ENCODE measurements around the gene ATP6V0A1.
"Not testable (repeated sequence)": the region's sequence is repeated elsewhere in the genome, so short reads cannot be mapped to it uniquely, and the experiment has no call there.

ATP6V0A1 gene

DNA sequence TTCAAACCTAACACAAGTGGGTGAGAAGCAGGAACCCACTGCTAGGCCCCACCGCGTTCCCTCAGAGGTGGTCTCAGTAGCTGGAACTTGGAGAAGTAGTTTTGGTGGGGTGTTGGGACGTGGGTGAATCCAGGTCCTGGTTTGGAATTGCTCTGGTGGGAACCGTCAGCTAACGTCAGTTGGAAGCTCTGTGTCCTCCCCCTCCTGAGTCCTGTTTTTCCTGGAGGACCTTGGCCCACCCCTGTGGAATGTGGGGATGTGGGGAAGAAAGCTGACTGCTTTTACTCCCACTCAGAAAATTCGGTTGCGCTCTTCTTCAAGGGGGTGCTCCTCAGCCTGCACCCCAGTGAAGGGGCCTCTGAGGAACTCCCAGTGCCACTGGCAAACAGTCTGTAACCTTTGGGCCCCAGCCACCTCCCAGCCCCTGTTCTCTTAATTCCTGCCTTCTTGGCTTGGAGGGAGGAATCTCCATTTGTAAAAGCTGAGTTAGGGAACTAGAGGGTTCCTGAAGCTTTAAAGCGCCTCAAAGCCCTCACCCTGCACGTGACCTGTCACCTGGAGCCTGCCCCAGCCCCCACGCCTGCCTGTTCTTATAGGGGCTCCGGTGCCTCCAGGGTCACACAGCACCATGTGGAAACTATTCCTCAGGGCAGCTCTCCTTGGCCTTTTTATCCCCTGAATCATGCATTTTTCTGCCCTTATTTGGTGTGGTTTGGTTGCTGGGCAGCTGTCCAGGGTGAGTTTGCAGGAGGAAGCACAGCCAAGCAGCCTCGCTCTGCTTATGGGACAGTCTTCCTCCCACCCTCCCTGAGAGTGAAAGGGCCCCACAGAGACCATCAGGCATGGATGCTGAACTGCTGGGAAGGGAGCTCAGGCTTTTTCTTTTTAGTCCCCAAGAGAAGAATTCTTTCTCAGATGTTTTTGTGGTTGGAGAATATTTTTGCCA is 61.1 kb downstream of the ATP6V0A1 start:
- DNase-seq (ENCODE audit: low spot score): peak; percentile 98

DNA sequence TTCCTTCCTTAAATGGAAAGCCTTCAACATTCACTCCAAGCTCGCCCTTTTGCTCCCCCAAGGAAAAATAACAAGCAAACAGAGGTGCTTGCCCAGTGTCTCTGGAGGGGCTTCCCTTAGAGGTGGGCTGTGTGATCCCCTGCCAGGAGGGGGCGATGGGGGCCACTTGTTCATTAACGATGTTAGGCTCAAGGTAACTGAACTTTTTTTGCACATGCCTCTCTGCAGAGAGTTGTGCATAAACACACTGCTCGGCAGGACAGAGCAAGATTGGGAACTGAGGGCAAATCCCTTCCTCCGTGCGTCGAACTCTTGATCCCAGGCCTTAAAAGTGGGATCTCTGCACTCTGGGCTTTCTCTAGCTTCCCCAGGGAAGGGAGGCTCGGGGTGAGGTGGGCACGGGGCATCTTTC is 61.9 kb downstream of the ATP6V0A1 start:
- DNase-seq (ENCODE audit: low spot score): no peak

DNA sequence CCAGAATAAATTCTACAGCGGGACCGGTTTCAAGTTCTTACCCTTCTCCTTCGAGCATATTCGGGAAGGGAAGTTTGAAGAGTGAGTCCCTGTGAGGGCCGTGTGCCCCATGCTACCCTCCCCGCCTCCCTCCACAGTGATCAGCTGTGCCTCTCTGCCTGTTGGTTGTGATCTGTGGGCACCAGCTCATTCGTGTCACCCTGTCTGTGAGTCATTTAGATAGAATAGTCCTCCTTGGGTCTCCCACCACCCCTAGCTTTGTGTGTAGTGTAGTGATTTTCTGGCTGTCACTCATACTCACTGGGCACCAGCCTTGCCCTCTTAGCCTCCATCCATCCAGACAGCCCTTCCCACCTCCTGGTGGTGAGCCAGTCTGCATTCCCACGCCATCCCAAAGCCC is 62.4 kb downstream of the ATP6V0A1 start:
- DNase-seq (ENCODE audit: low spot score): peak; percentile 39

DNA sequence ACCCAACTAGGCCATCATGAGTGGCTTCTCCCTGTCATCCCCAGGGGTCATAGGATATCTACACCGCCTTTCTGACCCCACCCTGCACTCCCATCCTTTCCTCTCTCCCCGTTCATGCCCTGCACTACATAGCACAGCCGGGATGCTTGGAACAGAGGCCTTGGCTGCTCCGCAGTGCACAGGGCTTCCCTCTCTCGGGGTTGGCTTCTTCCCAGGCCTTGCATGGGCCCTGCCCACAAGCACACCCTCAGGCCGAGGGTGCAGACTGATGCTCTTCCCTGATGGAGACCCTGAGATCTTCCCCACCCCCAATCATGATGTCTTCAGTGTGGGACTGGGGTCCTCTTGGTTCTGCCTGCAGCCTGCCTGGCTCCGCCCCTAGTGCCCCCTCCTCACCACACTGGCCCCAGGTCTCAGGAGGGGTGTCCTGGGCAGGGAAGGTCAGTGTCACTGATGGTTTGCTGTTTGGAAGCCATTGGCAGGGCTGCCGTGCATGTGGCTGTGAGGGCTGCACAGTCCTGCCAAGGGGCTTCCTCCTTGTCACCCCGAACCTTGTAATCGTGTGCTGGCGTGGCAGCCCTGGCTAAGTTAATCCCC is 63.1 kb downstream of the ATP6V0A1 start:
- DNase-seq (ENCODE audit: low spot score): no peak

DNA sequence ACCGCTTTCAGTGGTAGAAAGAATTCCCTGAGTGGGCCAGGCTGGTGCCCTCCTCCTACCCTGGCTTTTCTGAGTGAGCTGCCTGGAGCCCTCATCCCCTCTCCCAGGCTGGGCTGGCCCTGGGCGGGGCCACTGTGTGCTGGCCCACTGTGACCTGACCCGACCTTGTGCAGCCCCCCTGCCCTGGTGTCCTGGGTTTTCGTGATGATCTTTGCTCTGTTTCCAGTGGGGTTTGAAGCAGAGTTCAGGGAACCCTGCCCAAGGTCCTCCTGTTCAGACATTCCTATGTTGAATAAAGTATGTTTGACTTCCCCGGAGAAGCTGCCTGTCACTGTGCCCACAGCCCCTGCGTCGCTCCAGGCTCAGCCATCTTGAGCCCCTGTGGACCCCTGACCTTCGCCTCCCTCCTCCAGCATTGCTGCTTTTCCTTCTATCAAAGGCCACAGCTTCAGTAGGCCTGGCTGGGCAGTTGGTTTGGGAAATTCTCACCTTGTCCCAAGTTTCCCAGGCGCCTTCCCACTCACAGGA is 63.6 kb downstream of the ATP6V0A1 start:
- no peak for DNase-seq (ENCODE audit: low spot score)

DNA sequence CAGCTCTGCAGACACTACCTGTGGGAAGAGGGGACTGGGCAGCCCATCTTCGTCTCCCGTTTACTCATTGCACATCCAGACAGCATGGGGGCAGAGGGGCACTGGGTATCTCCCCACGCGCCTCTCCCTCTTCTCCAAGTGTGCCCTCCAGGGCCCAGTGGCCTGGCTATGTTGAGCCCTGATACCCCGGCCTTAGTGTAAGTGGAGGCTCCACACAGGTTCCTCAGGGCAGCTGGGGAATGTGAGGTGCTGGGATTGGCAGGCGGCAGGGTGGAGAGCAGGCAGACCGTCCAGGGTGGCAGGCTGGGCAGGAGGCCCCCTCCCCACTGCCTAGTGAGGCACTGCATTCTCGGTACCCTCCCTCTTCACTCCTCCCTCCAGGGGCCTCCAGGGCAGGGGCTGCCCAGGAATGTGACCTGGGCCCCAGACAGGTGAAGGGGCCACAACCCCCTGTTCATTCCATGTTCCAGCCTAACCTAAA is 64.2 kb downstream of the ATP6V0A1 start:
- no peak for DNase-seq (ENCODE audit: low spot score)

DNA sequence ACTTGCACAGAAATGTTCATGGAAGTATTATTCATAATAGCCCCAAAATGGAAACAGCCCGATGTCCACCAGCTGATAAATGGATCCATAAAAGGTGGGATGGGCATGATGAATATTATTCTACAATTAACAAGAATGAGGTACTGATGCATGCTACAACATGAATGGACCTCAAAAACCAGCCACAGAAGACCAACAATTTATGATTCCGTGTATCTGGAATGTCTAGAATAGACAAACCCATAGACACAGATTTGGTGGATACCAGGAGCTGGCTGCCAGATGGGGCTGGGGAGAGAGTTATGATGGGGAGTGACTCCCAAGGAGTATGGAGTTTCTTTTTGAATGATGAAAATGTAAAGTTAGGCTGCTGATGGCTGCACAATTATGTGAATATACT is 66.5 kb downstream of the ATP6V0A1 start:
- peak; percentile 39 for DNase-seq (ENCODE audit: low spot score)

DNA sequence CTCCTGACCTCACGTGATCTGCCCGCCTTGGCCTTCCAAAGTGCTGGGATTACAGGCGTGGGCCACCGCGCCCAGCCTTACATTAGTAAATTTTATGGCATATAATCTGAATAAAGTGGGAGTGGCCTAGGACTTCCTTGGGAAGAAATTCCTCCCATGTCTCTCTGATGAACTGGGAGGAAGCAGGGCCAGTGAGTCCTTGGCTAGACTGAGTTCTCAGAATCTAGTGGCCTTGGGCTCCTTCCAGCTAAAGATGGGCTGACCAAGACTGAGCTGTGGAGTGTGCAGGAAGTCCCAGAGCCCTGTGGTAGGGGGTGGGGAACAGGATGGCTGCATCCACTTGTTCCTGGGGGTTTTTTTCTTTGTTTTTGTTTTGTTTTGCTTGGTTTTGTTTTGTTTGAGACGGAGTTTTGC is 67.4 kb downstream of the ATP6V0A1 start:
- peak; percentile 37 for DNase-seq (ENCODE audit: low spot score)

DNA sequence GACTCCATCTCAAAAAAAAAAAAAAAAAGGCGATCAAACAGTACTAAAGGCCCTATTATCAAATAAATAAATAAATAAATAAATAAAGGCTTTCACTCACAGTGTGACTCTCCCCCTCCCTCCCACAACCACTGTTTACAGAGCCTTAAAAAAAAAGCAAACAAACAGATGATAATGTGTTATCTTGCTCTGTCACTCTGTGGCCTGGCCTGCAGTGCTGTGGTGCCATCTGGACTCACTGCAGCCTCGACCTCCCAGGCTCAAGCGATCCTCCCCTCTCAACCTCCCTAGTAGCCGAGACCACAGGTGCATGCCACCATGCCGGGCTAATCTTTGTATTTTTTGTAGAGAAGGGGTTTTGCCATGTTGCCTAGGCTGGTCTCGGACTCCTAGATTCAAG is 69.3 kb downstream of the ATP6V0A1 start:
- DNase-seq (ENCODE audit: low spot score): no peak

DNA sequence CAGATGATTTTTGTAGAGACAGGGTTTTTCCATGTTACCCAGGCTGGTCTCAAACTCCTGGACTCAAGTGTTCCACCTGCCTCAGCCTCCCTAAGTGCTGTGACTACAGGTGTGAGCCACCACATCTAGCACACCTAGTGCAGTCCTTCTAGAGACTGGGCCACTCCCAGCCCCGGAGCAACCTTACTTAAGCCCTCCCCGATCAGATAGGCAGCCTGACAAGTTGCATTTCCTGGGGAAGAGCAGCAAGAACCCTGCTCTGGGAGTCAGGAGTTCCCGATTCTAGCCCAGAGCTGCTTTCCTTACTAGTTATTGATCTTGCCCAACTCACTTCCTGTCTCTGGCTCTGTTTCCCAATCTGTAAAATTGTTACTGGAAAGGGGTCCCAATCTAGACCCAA is 70.4 kb downstream of the ATP6V0A1 start:
- no peak for DNase-seq (ENCODE audit: low spot score)

DNA sequence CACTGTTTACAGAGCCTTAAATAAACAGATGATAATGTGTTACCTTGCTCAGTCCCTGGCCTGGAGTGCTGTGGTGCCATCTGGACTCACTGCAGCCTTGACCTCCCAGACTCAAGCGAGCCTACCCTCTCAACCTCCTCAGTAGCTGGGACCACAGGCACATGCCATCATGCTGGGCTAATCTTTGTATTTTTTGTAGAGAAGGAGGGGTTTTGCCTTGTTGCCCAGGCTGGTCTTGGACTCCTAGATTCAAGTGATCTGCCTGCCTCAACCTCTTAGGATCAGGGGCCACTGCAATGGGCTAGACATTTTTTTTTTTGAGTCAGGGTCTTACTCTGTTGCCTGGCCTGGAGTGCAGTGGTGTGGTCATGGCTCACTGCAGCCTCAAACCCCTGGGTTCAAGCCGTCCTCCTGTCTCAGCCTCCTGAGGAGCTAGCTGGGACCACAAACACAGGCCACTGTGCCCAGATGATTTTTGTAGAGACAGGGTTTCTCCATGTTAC is 72.3 kb downstream of the ATP6V0A1 start:
- no peak for DNase-seq (ENCODE audit: low spot score)

DNA sequence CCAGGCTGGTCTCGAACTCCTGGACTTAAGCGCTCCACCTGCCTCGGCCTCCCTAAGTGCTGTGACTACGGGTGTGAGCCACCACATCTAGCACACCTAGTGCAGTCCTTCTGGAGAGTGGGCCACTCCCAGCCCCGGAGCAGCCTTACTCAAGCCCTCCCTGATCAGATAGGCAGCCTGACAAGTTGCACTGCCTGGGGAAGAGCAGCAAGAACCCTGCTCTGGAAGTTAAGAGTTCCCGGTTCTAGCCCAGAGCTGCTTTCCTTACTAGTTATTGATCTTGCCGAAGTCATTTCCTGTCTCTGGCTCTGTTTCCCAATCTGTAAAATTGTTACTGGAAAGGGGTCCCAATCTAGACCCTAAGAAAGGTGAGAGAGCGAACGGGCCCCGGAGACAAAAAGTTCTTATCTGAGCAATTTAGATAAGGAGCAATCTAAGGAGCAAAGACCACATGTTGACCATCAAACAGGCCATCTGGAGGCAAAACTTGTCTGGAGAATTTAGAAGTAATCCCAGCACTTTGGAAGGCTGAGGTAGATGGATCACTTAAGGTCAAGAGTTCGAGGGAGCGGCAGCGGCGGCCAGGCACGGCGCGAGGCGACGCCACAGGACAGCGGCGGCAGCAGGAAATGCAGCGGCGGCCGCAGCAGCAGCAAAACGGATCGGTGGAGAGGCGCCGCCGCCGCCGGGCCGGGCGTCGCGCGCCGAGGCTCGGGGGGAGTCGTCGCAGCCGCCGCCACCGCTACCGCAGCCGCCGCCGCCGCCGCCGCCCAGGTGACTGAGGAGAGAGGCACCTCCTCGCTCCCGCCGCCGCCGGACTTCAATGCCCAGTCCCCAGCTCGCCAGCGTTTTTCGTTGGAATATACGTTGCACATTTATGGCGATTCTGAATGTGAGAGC is 73.0 kb downstream of the ATP6V0A1 start:
- DNase-seq (ENCODE audit: low spot score): peak; percentile 64

DNA sequence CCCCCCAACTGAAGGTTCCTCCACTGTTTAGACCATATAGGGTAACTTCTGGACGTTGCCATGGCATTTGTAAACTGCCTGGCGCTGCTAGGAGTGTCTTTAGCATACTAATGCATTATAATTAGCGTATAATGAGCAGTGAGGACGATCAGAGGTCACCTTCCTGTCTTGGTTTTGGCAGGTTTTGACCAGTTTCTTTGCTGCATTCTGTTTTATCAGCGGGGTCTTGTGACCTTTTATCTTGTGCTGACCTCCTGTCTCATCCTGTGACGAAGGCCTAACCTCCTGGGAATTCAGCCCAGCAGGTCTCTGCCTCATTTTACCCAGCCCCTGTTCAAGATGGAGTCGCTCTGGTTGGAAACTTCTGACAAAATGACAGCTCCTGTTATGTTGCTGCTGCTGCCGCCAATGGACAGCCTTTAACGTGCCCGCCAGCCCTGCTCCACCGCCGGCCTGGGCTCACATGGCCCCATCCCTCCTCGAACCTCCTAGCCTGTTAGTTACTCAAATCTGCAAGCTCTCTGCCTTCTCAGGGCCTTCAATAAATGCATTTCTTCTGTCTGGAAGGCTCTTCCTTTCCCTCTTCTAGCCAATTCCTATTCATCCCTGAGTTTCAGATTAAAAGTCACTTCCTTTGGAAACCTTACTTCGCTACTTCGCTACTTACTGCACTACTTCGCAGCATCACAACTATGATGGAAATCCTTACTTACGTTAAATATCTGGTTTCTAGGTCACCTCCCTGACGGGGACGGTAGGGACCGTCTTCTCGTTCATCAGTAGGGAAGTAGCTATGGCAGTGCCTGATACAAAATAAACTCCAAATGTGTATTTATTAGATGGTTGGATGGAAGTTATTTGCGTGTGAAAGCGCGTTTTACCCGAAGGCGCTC is 76.7 kb downstream of the ATP6V0A1 start:
- no peak for DNase-seq (ENCODE audit: low spot score)

DNA sequence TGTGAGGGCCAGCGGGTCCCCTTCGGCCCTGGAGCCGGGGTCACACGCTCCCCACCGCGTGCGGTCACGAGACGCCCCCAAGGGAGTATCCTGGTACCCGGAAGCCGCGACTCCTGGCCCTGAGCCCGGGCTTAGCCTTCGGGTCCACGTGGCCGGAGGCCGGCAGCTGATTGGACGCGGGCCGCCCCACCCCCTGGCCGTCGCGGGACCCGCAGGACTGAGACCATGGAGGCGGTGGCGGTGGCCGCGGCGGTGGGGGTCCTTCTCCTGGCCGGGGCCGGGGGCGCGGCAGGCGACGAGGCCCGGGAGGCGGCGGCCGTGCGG is 77.3 kb downstream of the ATP6V0A1 start, which contains the start of gene NAGLU:
NAGLU (plus strand) TSS at position 194 of the 324 bp plus-strand sequence; CDS start at position 226, 32 bp downstream.
- peak; percentile 88 for DNase-seq (ENCODE audit: low spot score)

DNA sequence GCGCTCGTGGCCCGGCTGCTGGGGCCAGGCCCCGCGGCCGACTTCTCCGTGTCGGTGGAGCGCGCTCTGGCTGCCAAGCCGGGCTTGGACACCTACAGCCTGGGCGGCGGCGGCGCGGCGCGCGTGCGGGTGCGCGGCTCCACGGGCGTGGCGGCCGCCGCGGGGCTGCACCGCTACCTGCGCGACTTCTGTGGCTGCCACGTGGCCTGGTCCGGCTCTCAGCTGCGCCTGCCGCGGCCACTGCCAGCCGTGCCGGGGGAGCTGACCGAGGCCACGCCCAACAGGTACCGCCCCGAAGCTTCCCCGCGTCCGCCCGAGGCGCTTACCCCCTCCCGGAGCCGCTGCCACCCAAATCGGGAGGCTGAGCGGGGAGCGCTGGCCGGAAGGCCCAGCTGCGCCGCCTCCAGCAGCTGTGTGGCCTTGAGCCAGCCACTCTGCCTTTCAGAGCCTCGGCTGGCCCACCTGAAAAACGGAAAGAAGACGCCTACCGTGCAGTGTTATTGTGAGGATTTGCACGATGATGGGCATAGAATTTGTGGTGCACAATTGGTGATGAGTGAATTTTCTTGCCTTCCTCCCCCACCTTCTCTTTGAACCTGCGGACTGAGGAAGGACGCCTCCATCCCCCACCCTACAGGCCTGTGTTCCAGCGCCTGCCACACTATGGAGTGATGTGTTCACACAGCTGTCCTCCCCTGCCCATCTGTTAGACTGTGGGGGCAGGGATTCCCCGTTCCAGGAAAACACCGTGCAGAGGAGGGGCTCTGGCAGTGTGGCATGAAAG is 77.9 kb downstream of the ATP6V0A1 start:
- peak; percentile 86 for DNase-seq (ENCODE audit: low spot score)

DNA sequence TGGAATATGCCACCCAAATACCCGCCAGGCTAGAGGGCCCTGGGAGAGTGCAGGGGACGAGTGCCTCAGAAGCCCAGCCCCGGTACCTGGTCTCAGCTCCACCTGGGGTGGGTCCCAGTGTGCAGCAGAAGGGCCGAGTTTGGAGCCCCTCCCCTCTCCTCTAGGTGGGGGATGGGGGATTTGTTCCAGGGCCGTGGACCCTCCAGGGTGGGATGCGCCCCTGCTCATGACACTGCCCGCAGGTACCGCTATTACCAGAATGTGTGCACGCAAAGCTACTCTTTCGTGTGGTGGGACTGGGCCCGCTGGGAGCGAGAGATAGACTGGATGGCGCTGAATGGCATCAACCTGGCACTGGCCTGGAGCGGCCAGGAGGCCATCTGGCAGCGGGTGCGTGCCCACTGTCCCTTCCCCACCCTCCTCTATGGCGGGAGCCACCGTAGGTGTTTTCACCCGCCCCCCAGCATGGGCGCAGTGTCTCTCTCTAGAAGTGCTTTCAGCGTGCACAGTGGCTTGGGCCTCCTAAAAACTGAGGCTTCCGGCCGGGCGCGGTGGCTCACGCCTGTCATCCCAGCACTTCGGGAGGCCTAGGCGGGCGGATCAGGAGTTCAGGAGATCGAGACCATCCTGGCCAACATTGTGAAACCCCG is 78.6 kb downstream of the ATP6V0A1 start:
- no peak for DNase-seq (ENCODE audit: low spot score)

DNA sequence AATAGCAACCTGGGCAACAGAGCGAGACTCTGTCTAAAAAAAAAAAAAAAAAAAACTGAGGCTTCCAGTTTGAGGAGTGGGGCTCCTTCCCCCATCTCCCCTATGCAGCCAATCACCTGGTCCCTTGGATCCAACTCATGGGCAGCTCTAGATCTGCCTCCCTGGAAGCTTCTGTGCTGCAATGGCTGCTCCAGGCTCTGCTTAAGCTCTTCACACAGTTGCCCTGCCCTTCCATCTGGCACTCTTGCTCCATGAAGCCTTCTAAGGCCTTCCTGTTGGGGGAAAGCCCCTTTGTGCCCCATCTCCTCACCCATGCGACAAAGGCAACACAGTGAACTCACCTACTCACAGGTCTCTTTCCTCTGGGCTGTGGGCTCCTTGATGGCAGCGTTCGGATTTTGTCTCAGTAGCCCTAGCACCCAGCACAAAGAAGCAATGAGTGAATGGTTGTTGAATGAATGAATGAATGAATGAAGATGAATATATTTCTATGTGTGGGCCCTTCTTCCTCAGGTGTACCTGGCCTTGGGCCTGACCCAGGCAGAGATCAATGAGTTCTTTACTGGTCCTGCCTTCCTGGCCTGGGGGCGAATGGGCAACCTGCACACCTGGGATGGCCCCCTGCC is 79.3 kb downstream of the ATP6V0A1 start:
- no peak for DNase-seq (ENCODE audit: low spot score)

DNA sequence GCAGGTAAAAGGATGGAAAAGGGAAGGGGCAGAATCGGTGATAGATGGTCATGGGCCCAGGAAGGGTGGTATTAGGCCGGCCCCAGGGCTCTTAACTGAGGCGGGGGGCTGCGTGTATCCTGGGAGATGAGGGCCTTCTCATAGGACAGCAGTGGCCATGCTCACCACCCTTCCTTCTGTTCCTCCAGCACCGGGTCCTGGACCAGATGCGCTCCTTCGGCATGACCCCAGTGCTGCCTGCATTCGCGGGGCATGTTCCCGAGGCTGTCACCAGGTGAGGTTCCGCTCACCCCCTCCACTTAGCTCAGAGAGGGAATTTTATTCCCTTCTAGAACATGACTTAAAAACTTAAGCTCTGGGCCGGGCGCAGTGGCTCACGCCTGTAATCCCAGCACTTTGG is 79.8 kb downstream of the ATP6V0A1 start:
- DNase-seq (ENCODE audit: low spot score): no peak

DNA sequence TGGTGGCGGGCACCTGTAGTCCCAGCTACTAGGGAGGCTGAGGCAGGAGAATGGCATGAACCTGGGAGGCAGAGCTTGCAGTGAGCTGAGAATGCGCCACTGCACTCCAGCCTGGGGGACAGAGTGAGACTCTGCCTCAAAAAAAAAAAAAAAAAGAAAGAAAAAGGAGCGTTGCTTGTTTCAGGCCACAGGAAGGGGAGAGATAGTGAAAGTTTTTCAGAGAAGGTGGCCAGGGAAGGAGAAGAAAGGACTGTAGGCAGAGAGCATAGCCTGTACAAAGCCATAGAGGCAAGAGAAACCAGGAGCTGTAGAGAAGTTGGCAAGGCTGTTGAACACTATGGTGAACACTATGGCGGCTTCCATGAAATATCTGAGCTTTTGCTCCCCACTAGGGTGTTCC is 81.9 kb downstream of the ATP6V0A1 start:
- not testable (repeated sequence) for DNase-seq (ENCODE audit: low spot score)

Data from kidney tubule cell (primary cell).